Stimulated activated CD4-positive, alpha-beta T cell treated with anti-CD3 and anti-CD28 coated beads, TNF-alpha, amount 100 ng/mL, for 48 hours (primary cell): ENCODE data around the gene DNAH1.

Source experiments
- DNase-seq, 3 donors: peaks; one replicate each; pipeline ENCODE4 v3.0.0-alpha.2; 2020; ENCODE audit warnings: low read depth in 3 of 3

Gene DNAH1

GRCh38 chr3:52310861-52311575 is 5.1 kb upstream of the DNAH1 start:
- DNase-seq = no peak

GRCh38 chr3:52311576-52312119 is 4.5 kb upstream of the DNAH1 start:
- DNase-seq = no peak

GRCh38 chr3:52313188-52313773 is 2.8 kb upstream of the DNAH1 start:
- no peak for DNase-seq

GRCh38 chr3:52313774-52314188 is 2.3 kb upstream of the DNAH1 start:
- no peak for DNase-seq

GRCh38 chr3:52314489-52314888 is 1.6 kb upstream of the DNAH1 start:
- DNase-seq = no peak

GRCh38 chr3:52315006-52315405 is 1.1 kb upstream of the DNAH1 start:
- no peak for DNase-seq

- DNase-seq = peak; percentile 37 to 53 (median 38)
These were observed 1.3 kb downstream of the DNAH1 start for GRCh38 chr3:52317208-52318000.

- no peak for DNase-seq
These were observed 2.2 kb downstream of the DNAH1 start for GRCh38 chr3:52318186-52318816.

- no peak for DNase-seq
These were observed 3.9 kb downstream of the DNAH1 start for GRCh38 chr3:52319921-52320595.

GRCh38 chr3:52321481-52321880 is 5.4 kb downstream of the DNAH1 start:
- no peak for DNase-seq

GRCh38 chr3:52322466-52322865 is 6.3 kb downstream of the DNAH1 start:
- no peak for DNase-seq

- no peak for DNase-seq
These were observed 7.6 kb downstream of the DNAH1 start for GRCh38 chr3:52323526-52324295.

GRCh38 chr3:52324676-52325075 is 8.6 kb downstream of the DNAH1 start:
- DNase-seq = no peak

- DNase-seq = no peak
These were observed 9.6 kb downstream of the DNAH1 start for GRCh38 chr3:52325686-52326085.

GRCh38 chr3:52326976-52327375 is 10.9 kb downstream of the DNAH1 start:
- DNase-seq = no peak

- no peak for DNase-seq
These were observed 11.6 kb downstream of the DNAH1 start for GRCh38 chr3:52327486-52328290.

- no peak for DNase-seq
These were observed 12.5 kb downstream of the DNAH1 start for GRCh38 chr3:52328536-52329080.

- no peak for DNase-seq
These were observed 14.2 kb downstream of the DNAH1 start for GRCh38 chr3:52330194-52330805.

- DNase-seq = no peak
These were observed 15.0 kb downstream of the DNAH1 start for GRCh38 chr3:52331091-52331490.
